ENCODE results near the gene CPSF3. TPM values are rescaled to one million over a fixed set of nuclear protein-coding genes. Genes with fewer than 3 reads are reported as not detected.
"Not testable (repeated sequence)": the region's sequence is repeated elsewhere in the genome, so short reads cannot be mapped to it uniquely, and the experiment has no call there.

Gene CPSF3
- total and polyA plus RNA-seq, 2 of the 8 experiments (the other 6 are each of a cell fraction or from before 2014, with no cell fraction given): 44.5 to 93.3 TPM

- H2BK12ac ChIP-seq (ENCODE audit: low read depth, low read length); H4K20me1 ChIP-seq (replicated peaks in 1 of 2; ENCODE audit: control insufficient read depth in 1 of 2, insufficient read depth in 2 of 2, low read length in 2 of 2); H4K91ac ChIP-seq (replicated peaks; ENCODE audit: insufficient read length, low read length); H3K56ac ChIP-seq (replicated peaks; ENCODE audit: insufficient read length, low read depth, low read length); H3K9me3 ChIP-seq (ENCODE audit: insufficient read depth in 2 of 2, low read depth in 1 of 2, low read length in 1 of 2); H3K14ac ChIP-seq (ENCODE audit: insufficient read length); H3K23ac ChIP-seq (ENCODE audit: insufficient read length); H3K27me3 ChIP-seq (replicated peaks in 1 of 4; ENCODE audit: control insufficient read depth in 3 of 4, extremely low read depth in 1 of 4, insufficient read depth in 3 of 4, low read length in 3 of 4); H3K9ac ChIP-seq (replicated peaks in 1 of 4; ENCODE audit: extremely low read depth in 1 of 4, low read depth in 3 of 4, low read length in 3 of 4); DNase-seq (ENCODE audit: low read depth in 1 of 2, low spot score in 2 of 2); FAIRE-seq; H2BK15ac ChIP-seq (ENCODE audit: low read length); H3K36me3 ChIP-seq (ENCODE audit: control insufficient read depth in 2 of 4, insufficient read depth in 4 of 4, low read length in 3 of 4); H3K79me2 ChIP-seq (ENCODE audit: control insufficient read depth in 1 of 2, insufficient read depth in 2 of 2, low read length in 2 of 2); H2BK20ac ChIP-seq (ENCODE audit: low read length); H3K23me2 ChIP-seq (ENCODE audit: low read depth, low read length); POLR2A ChIA-PET (ENCODE audit: partially characterized antibody); H3K27ac ChIP-seq (ENCODE audit: low read depth, low read length); H4K5ac ChIP-seq (ENCODE audit: insufficient read length, low read depth, low read length); H4K8ac ChIP-seq (ENCODE audit: extremely low read depth, insufficient read depth, low read length); H2BK120ac ChIP-seq (replicated peaks; ENCODE audit: low read depth, low read length); H3K79me1 ChIP-seq (ENCODE audit: low read depth, low read length); H3K4ac ChIP-seq (replicated peaks; ENCODE audit: insufficient read length, low read depth, low read length); H2AFZ ChIP-seq (ENCODE audit: low read length); H3K4me1 ChIP-seq (replicated peaks in 1 of 4; ENCODE audit: control insufficient read depth in 3 of 4, insufficient read depth in 4 of 4, low read length in 3 of 4); H2AK5ac ChIP-seq (ENCODE audit: low read depth, low read length); H3K4me3 ChIP-seq (ENCODE audit: extremely low read depth in 1 of 4, insufficient read depth in 2 of 4, low read depth in 3 of 4, low read length in 4 of 4); H2BK5ac ChIP-seq (ENCODE audit: low read depth, low read length); H3K4me2 ChIP-seq (ENCODE audit: insufficient read depth in 1 of 2, low read depth in 2 of 2, low read length in 2 of 2); H3K18ac ChIP-seq (ENCODE audit: extremely low read depth, low read length): not testable (repeated sequence)
- CTCF ChIA-PET (ENCODE audit: partially characterized antibody): interaction anchor here (1.0 to 1.6 kb wide), 3 partner anchors 9 to 255 kb away, joined by 4 to 5 read pairs (median 4); no protein-coding TSS in a partner anchor
- WGBS, 2 experiments (ENCODE audit: extremely low coverage in 1 of 2, insufficient coverage in 1 of 2, insufficient read length in 1 of 2, insufficient replicate concordance in 2 of 2, low coverage in 1 of 2, low lambda C conversion rate in 2 of 2, missing lambda C conversion rate in 1 of 2): 95% methylated on average over 11 of the region's 11 CpGs; no CpG with 5 or more reads in 1 of the 2 experiments
Observed at GRCh38 chr2:9398251-9398650, 25.2 kb upstream of the CPSF3 start.
